HepG2 (cell line): ENCODE data around the gene SMIM36. TPM values are rescaled to one million over a fixed set of nuclear protein-coding genes. Genes with fewer than 3 reads are reported as not detected.

Experiments used
- ARNT2 ChIP-seq: sonication (generic); formaldehyde crosslinking; IDR thresholded peaks from 2 replicates; pipeline ENCODE4 v1.8.0; 2022; ENCODE audit warnings: mild to moderate bottlenecking, low read depth, missing genetic modification reagents, moderate library complexity
- ARNTL ChIP-seq: sonication (generic); formaldehyde crosslinking; IDR thresholded peaks from 2 replicates; pipeline ENCODE4 v1.4.0; 2020; ENCODE audit warnings: mild to moderate bottlenecking, missing genetic modification reagents
- GABPA ChIP-seq, 2 experiments: IDR thresholded peaks; 2 replicates each; pipeline ENCODE4 v1.6.1; 2011 to 2016; ENCODE audit warnings: low read depth in 2 of 2, low read length in 1 of 2, missing biosample characterization in 1 of 2, missing genetic modification characterization in 1 of 2
- GTF3A ChIP-seq: sonication (generic); formaldehyde crosslinking; conservative IDR thresholded peaks from 2 replicates; pipeline ENCODE4 v1.4.0; 2020; ENCODE audit warnings: mild to moderate bottlenecking, missing genetic modification reagents
- JARID2 ChIP-seq: sonication (generic); formaldehyde crosslinking; IDR thresholded peaks from 2 replicates; pipeline ENCODE4 v1.8.1; 2023; ENCODE audit warnings: missing genetic modification reagents, inconsistent platforms; ENCODE audit not compliant: insufficient replicate concordance
- LCORL ChIP-seq, 2 experiments: fragments of 450-650 bp in 1 of 2; sonication (generic) in 1 of 2; formaldehyde crosslinking in 1 of 2; IDR thresholded peaks; 2 replicates each; pipeline versions ENCODE4 v1.5.0 to v1.6.1; 2017 to 2020; ENCODE audit warnings: antibody characterized with exemption in 1 of 2, missing genetic modification reagents in 1 of 2
- MLXIP ChIP-seq: sonication (generic); formaldehyde crosslinking; IDR thresholded peaks from 2 replicates; pipeline ENCODE4 v1.9.0; 2021; ENCODE audit warnings: missing genetic modification reagents, borderline replicate concordance
- RAD21 ChIP-seq: fragments of 450-650 bp; formaldehyde crosslinking; IDR thresholded peaks from 2 replicates; pipeline ENCODE4 v1.5.0; 2020; ENCODE audit warnings: mild to moderate bottlenecking
- STAT6 ChIP-seq: sonication (generic); formaldehyde crosslinking; IDR thresholded peaks from 2 replicates; pipeline ENCODE4 v1.4.0; 2020; ENCODE audit warnings: missing genetic modification reagents, mild to moderate bottlenecking, borderline replicate concordance
- ZNF260 ChIP-seq: sonication (generic); formaldehyde crosslinking; IDR thresholded peaks from 2 replicates; pipeline ENCODE4 v1.4.0; 2020; ENCODE audit warnings: missing genetic modification reagents, low read depth, mild to moderate bottlenecking, borderline replicate concordance
- ZNF292 ChIP-seq: sonication (generic); formaldehyde crosslinking; IDR thresholded peaks from 2 replicates; pipeline ENCODE4 v1.8.1; 2022; ENCODE audit warnings: mild to moderate bottlenecking, low read depth, missing genetic modification reagents, borderline replicate concordance
- ZNF337 ChIP-seq: sonication (generic); formaldehyde crosslinking; IDR thresholded peaks from 2 replicates; pipeline ENCODE4 v1.5.1; 2020; ENCODE audit warnings: missing genetic modification reagents, low read depth, mild to moderate bottlenecking, borderline replicate concordance
- ZNF354B ChIP-seq: sonication (generic); formaldehyde crosslinking; IDR thresholded peaks from 2 replicates; pipeline ENCODE4 v1.8.0; 2022; ENCODE audit warnings: mild to moderate bottlenecking, missing genetic modification reagents
- ZNF496 ChIP-seq: sonication (generic); formaldehyde crosslinking; IDR thresholded peaks from 2 replicates; pipeline ENCODE4 v1.8.1; 2023; ENCODE audit warnings: mild to moderate bottlenecking, moderate library complexity, missing genetic modification reagents; ENCODE audit not compliant: insufficient replicate concordance
- ZNF781 ChIP-seq: sonication (generic); formaldehyde crosslinking; IDR thresholded peaks from 2 replicates; pipeline ENCODE4 v1.5.1; 2020; ENCODE audit warnings: borderline replicate concordance, mild to moderate bottlenecking, missing genetic modification reagents; ENCODE audit errors: not compliant biosample characterization
- polyA plus RNA-seq, 8 experiments: library from polyadenylated mRNA; depleted of rRNA in 3 of 8; stranded (reverse) in 7 of 8; unstranded in 1 of 8; fragments of >200 nt; fragmentation: Illumina TruSeq in 4 of 8; extraction: Trizol in 4 of 8; gene quantifications; 2 replicates each; pipeline versions ENCODE4 v1.2.1 to v1.2.3, GENCODE V29; 2011 to 2016; ENCODE audit warnings: low read depth in 4 of 8, missing spikeins in 1 of 8, mixed read lengths in 1 of 8; ENCODE audit not compliant: insufficient read depth in 1 of 8
- total RNA-seq, 5 experiments: library from RNA; depleted of rRNA; stranded (reverse); fragments of >200 nt; fragmentation: Illumina TruSeq; extraction: Trizol; gene quantifications; 2 replicates each; pipeline ENCODE4 v1.2.3, GENCODE V29; 2016; ENCODE audit warnings: low read depth in 1 of 5
- TF ChIP-seq, protein P1 (sequence below): sonication (generic); formaldehyde crosslinking; IDR thresholded peaks from 2 replicates; pipeline ENCODE4 v1.5.0; 2020; ENCODE audit warnings: mild to moderate bottlenecking, missing genetic modification reagents
- TF ChIP-seq, protein P2 (sequence below): sonication (generic); formaldehyde crosslinking; IDR thresholded peaks from 2 replicates; pipeline ENCODE4 v1.5.0; 2020; ENCODE audit warnings: mild to moderate bottlenecking, missing genetic modification reagents, borderline replicate concordance

SMIM36 gene
- total and polyA plus RNA-seq, 2 of the 13 experiments (the other 11 are each of a cell fraction or from before 2014, with no cell fraction given): not detected

DNA sequence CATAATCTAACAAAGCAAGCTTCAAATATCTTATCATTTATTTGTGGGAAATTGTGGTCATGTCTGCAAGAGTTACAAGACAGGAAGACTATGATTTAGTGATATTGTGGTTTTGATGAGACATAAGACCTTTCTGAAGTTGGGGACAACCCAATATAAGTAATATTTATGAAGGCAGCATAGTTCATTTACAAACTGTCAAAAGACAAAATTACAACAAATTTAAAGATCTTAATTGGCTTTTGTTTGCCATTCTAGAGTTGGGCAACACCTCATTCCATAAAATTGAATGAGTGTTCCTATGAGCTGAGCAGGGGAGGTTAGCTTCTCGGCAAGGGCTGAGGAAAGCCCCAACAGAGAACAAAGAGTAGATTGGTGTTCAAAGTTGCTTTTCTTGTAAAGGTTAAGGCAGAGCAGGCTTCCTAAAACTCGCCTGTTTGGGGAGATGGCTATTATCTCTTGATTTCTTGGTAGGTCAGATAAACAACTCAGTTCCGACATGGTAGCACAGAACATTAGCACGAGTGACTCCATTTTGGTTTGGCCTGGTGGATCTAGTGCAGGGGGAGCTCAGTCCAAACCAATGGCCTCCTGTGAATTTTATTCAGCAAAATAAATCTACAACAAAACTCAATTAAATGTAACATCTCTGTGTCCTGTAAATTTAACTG lies 78.8 kb downstream of the SMIM36 start (continued):
- TF ChIP-seq ZNF354B (CRISPR knock-in tag) (no peak), ZNF260 (CRISPR knock-in tag) (no peak), STAT6 (no peak), GTF3A (no peak), JARID2 (CRISPR knock-in tag) (no peak), ZNF496 (CRISPR knock-in tag) (no peak), ARNT2 (CRISPR knock-in tag) (no peak), ZNF292 (CRISPR knock-in tag) (no peak), GABPA (IDR thresholded peaks at IDR 0.05; ENCODE audit: low read depth, low read length) (no peak), GABPA (CRISPR knock-in tag; IDR thresholded peaks at IDR 0.05; ENCODE audit: low read depth) (no peak), ZNF781 (CRISPR knock-in tag) (no peak), ZNF337 (CRISPR knock-in tag) (0 out of 2 replicates have a peak, but pooled peaks have one; percentile 8), RAD21 (peak; percentile 38; the same call in 1 of the 2 replicates), LCORL (IDR thresholded peaks at IDR 0.05) (no peak), LCORL (CRISPR knock-in tag; IDR thresholded peaks at IDR 0.05) (0 out of 2 replicates have a peak, but pooled peaks have one; percentile 6), ARNTL (CRISPR knock-in tag) (no peak), MLXIP (CRISPR knock-in tag) (no peak)
- TF ChIP-seq, protein P1, sequence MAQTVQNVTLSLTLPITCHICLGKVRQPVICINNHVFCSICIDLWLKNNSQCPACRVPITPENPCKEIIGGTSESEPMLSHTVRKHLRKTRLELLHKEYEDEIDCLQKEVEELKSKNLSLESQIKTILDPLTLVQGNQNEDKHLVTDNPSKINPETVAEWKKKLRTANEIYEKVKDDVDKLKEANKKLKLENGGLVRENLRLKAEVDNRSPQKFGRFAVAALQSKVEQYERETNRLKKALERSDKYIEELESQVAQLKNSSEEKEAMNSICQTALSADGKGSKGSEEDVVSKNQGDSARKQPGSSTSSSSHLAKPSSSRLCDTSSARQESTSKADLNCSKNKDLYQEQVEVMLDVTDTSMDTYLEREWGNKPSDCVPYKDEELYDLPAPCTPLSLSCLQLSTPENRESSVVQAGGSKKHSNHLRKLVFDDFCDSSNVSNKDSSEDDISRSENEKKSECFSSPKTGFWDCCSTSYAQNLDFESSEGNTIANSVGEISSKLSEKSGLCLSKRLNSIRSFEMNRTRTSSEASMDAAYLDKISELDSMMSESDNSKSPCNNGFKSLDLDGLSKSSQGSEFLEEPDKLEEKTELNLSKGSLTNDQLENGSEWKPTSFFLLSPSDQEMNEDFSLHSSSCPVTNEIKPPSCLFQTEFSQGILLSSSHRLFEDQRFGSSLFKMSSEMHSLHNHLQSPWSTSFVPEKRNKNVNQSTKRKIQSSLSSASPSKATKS (CRISPR knock-in tag): 0 out of 2 replicates have a peak, but pooled peaks have one; percentile 4
- TF ChIP-seq, protein P2, sequence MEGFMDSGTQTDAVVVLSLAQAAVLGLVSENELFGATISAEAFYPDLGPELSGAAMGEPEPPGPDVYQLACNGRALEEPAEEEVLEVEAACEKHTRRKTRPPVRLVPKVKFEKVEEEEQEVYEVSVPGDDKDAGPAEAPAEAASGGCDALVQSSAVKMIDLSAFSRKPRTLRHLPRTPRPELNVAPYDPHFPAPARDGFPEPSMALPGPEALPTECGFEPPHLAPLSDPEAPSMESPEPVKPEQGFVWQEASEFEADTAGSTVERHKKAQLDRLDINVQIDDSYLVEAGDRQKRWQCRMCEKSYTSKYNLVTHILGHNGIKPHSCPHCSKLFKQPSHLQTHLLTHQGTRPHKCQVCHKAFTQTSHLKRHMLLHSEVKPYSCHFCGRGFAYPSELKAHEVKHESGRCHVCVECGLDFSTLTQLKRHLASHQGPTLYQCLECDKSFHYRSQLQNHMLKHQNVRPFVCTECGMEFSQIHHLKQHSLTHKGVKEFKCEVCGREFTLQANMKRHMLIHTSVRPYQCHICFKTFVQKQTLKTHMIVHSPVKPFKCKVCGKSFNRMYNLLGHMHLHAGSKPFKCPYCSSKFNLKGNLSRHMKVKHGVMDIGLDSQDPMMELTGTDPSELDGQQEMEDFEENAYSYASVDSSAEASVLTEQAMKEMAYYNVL (CRISPR knock-in tag): no peak
